Right lung (tissue), 5 donors: ENCODE measurements around the gene HMGA1. TPM values are rescaled to one million over a fixed set of nuclear protein-coding genes. Genes with fewer than 3 reads are reported as not detected.

Source experiments
- DNase-seq, 2 donors: peaks; one replicate each; pipeline ENCODE4 v3.0.0-alpha.2; 2013
- polyA plus RNA-seq, 5 donors: library from polyadenylated mRNA; unstranded; fragments of 120-200 nt; gene quantifications; one replicate each; pipeline versions ENCODE4 v1.2.1 to v1.2.3, GENCODE V29; 2013; ENCODE audit warnings: inconsistent platforms in 1 of 5, low replicate concordance in 1 of 5; ENCODE audit not compliant: insufficient read length in 5 of 5, insufficient read depth in 1 of 5

The HMGA1 gene
- polyA plus RNA-seq, 5 donors, result 148 to 194 (median 172) TPM

GRCh38 chr6:34213772-34214171 lies 22.9 kb upstream of the HMGA1 start:
- no peak for DNase-seq

GRCh38 chr6:34218691-34219090 lies 18.0 kb upstream of the HMGA1 start:
- DNase-seq, result no peak

GRCh38 chr6:34223381-34223955 lies 13.2 kb upstream of the HMGA1 start:
- no peak for DNase-seq

- peak; percentile 86 to 88 for DNase-seq
Measured at GRCh38 chr6:34223956-34224940, 12.4 kb upstream of the HMGA1 start.

- DNase-seq, result no peak
Measured at GRCh38 chr6:34225551-34225950, 11.1 kb upstream of the HMGA1 start.

- no peak for DNase-seq
Measured at GRCh38 chr6:34226066-34226465, 10.6 kb upstream of the HMGA1 start.

- no peak for DNase-seq
Measured at GRCh38 chr6:34226731-34227586, 9.7 kb upstream of the HMGA1 start.

GRCh38 chr6:34227761-34228421 lies 8.8 kb upstream of the HMGA1 start:
- DNase-seq, result no peak

GRCh38 chr6:34229877-34230276 lies 6.8 kb upstream of the HMGA1 start:
- no peak for DNase-seq

GRCh38 chr6:34230653-34231371 lies 5.9 kb upstream of the HMGA1 start:
- no peak for DNase-seq

GRCh38 chr6:34231566-34232336 lies 4.9 kb upstream of the HMGA1 start:
- DNase-seq, result no peak

- DNase-seq, result no peak
Measured at GRCh38 chr6:34232901-34233300, 3.8 kb upstream of the HMGA1 start.

GRCh38 chr6:34233867-34234266 lies 2.8 kb upstream of the HMGA1 start:
- no peak for DNase-seq

- peak in 1 of 2 donors; percentile 30 for DNase-seq
Measured at GRCh38 chr6:34234667-34235306, 1.9 kb upstream of the HMGA1 start.

GRCh38 chr6:34235307-34236130 lies 1.2 kb upstream of the HMGA1 start:
- peak in 1 of 2 donors; percentile 62 for DNase-seq

GRCh38 chr6:34236131-34236442 lies 586 bp upstream of the HMGA1 start:
- DNase-seq, result peak in 1 of 2 donors; percentile 45

GRCh38 chr6:34237316-34237721 lies 646 bp downstream of the HMGA1 start:
- no peak for DNase-seq

- DNase-seq, result peak in 1 of 2 donors; percentile 27
Measured at GRCh38 chr6:34237722-34238584, 1.3 kb downstream of the HMGA1 start.
